Ectodermal cell (in vitro differentiated cells): Measurements from ENCODE around the gene COX18.

ENCODE experiments used
- H3K27ac ChIP-seq: 2 replicates; pipeline ENCODE4 v1.7.0; 2013; ENCODE audit warnings: mild to moderate bottlenecking, low read depth, low read length; ENCODE audit not compliant: insufficient read depth, poor library complexity, severe bottlenecking
- H3K27me3 ChIP-seq: 2 replicates; pipeline ENCODE4 v1.7.0; 2013; ENCODE audit warnings: mild to moderate bottlenecking, low read length; ENCODE audit not compliant: insufficient read depth, control insufficient read depth, poor library complexity, severe bottlenecking
- H3K36me3 ChIP-seq: one replicate; pipeline ENCODE4 v1.7.0; 2013; ENCODE audit warnings: low read length; ENCODE audit not compliant: control insufficient read depth, insufficient read depth
- H3K4me1 ChIP-seq: one replicate; pipeline ENCODE4 v1.7.0; 2013; ENCODE audit warnings: low read length; ENCODE audit not compliant: control insufficient read depth, insufficient read depth
- H3K4me3 ChIP-seq: 2 replicates; pipeline ENCODE4 v1.7.0; 2013; ENCODE audit warnings: low read depth, low read length, control low read depth; ENCODE audit not compliant: insufficient read depth
- H3K9me3 ChIP-seq: 2 replicates; pipeline ENCODE4 v1.7.0; 2013; ENCODE audit warnings: mild to moderate bottlenecking, low read length, moderate library complexity; ENCODE audit not compliant: control insufficient read depth
- WGBS, 2 experiments: methylation state at CpG; one replicate each; pipeline ENCODE4 v1.1.7; 2013; ENCODE audit warnings: missing lambda C conversion rate in 2 of 2; 5-methylcytosine and 5-hydroxymethylcytosine counted together

Gene COX18

DNA sequence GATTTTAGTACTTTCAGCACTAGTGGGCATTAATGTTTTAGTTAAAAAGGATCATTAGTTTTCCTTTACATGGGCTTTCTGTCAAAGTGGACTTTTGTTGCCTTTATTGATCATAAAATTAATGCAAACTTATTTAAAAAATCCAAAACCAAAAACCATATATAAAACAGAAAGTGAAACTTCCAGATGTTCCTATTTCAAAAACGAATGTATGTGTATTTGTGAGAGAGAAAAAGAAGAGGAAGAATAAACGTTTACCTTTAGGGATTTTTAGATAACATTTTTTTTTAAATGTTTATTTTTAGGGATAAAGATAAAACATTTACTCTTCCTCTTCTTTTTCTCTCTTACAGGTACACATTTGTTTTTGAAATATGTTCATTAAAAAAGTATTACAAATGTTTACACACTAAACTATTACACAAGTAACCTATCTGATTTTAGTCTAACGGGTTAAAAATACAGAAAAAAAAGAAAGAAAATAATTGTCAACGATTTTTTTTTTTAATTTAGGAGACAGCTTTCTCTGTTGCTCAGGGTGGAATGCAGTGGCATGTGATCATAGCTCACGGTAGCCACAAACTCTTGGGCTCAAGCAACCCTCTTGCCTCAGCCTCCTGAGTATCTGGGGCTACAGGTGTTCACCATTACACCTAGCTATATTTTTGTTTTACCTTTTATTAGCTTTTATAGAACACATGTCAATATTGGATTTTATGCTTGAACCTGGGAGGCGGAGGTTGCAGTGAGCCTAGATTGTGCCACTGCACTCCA, 16.8 kb upstream of the COX18 start:
- Histone ChIP-seq H3K27me3 (no peaks in the 10 kb centered on the region), H3K4me1 (no peaks in the 10 kb centered on the region), H3K9me3 (no peaks in the 10 kb centered on the region), H3K27ac (no peak overlapping the region), H3K4me3 (no peak overlapping the region), H3K36me3 (peaks cover 17% of the 10 kb centered on the region)
- WGBS, 2 experiments = 95 to 98% methylated on average over 3 of the region's 6 CpGs

DNA sequence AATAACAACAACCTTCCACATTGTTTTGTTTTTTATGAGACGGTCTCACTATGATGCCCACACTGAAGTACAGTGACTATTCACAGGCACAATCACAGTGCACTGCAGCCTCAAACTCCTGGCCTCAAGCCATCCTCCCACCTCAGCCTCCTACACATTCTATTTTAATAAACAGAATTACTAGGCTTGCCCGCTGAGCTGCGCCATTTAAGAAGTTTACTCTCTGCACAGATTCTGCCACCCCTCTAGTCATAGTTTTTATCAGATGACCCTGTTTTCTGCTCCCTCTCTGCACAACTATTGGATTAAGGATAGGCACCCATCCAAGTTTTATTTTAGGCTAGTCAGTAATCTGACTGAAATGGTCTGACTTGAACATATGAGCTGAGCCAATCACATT, 11.3 kb upstream of the COX18 start:
- Histone ChIP-seq H3K27me3 (no peaks in the 10 kb centered on the region), H3K27ac (no peak overlapping the region), H3K4me3 (no peak overlapping the region), H3K9me3 (no peaks in the 10 kb centered on the region), H3K4me1 (no peaks in the 10 kb centered on the region), H3K36me3 (peaks cover 13% of the 10 kb centered on the region)
- WGBS, 2 experiments = 95 to 98% methylated on average over 3 of the region's 3 CpGs

DNA sequence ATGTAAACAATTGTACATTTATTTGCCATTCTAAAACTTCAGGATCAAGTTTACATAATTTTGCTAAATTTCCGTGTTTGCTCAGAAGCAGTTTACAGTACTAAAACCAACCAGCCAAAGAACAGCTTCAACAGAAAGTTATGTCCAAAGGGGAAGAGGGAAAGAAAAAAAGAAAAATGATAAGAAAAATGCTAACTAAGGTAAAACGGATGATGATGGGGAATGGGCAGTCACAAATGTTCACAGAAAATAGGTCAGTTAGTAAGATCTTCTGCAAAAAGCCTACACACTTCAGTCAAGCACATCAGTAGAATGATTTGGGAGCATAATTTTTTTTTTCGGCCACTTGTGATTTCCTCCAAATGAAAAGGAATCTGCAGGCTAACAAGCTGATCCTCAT, 6.3 kb upstream of the COX18 start:
- 93 to 97% methylated on average over 2 to 3 of the region's 3 CpGs for WGBS, 2 experiments
- Histone ChIP-seq H3K36me3 (peaks cover 5% of the 10 kb centered on the region), H3K27ac (no peak overlapping the region), H3K4me3 (no peak overlapping the region), H3K4me1 (no peaks in the 10 kb centered on the region), H3K9me3 (no peaks in the 10 kb centered on the region), H3K27me3 (no peaks in the 10 kb centered on the region)

GRCh38 chr4:73070074-73070390, 516 bp upstream of the COX18 start:
- Histone ChIP-seq H3K27me3 (no peaks in the 10 kb centered on the region), H3K4me3 (peak overlapping the region; percentile 94), H3K4me1 (no peaks in the 10 kb centered on the region), H3K36me3 (no peaks in the 10 kb centered on the region), H3K27ac (peak overlapping the region; percentile 94), H3K9me3 (no peaks in the 10 kb centered on the region)
- WGBS, 2 experiments = 32 to 36% methylated on average over 8 to 9 of the region's 9 CpGs

- Histone ChIP-seq H3K9me3 (no peaks in the 10 kb centered on the region), H3K36me3 (no peaks in the 10 kb centered on the region), H3K4me3 (peak overlapping the region; percentile 94), H3K27me3 (no peaks in the 10 kb centered on the region), H3K4me1 (no peaks in the 10 kb centered on the region), H3K27ac (peak overlapping the region; percentile 94)
- 3 to 4% methylated on average over 27 of the region's 27 CpGs for WGBS, 2 experiments
Observed at GRCh38 chr4:73068491-73069337, 802 bp downstream of the COX18 start.

DNA sequence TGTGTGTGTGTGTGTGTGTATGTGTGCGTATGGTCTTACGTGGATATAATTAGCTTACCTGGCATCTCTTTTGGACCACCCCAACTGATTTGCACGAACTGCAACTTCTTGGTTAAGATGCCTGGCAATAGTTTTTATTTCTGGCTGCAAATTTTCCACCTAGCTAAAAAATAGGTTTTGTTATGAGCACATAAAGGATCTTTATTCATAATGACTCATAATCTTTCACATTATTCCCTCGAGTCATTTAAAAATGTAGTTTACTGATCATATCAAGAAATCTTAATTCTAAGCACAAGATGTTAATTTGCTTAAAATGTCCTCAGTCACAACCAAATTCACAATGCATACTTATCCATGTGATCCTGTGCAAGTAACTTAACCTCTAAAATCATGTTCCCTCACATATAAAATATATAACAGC, 1.5 kb downstream of the COX18 start:
- no peaks in the 10 kb centered on the region for H3K9me3 ChIP-seq
- H3K27me3 ChIP-seq = no peaks in the 10 kb centered on the region
- no peaks in the 10 kb centered on the region for H3K4me1 ChIP-seq
- 50 to 95% methylated on average over 2 to 4 of the region's 4 CpGs for WGBS, 2 experiments
- H3K4me3 ChIP-seq = peak overlapping the region; percentile 94
- no peak overlapping the region for H3K27ac ChIP-seq
- H3K36me3 ChIP-seq = no peaks in the 10 kb centered on the region

GRCh38 chr4:73066928-73067327, 2.6 kb downstream of the COX18 start:
- Histone ChIP-seq H3K9me3 (no peaks in the 10 kb centered on the region), H3K27me3 (no peaks in the 10 kb centered on the region)

GRCh38 chr4:73066445-73066844, 3.1 kb downstream of the COX18 start:
- Histone ChIP-seq H3K27ac (no peak overlapping the region), H3K9me3 (no peaks in the 10 kb centered on the region), H3K27me3 (no peaks in the 10 kb centered on the region), H3K36me3 (peaks cover 5% of the 10 kb centered on the region), H3K4me3 (no peak overlapping the region), H3K4me1 (no peaks in the 10 kb centered on the region)
- WGBS, 2 experiments = 89 to 95% methylated on average over 2 to 3 of the region's 3 CpGs

More at GRCh38 chr4:73066928-73067327, 2.6 kb downstream of the COX18 start:
- Histone ChIP-seq H3K4me3 (no peak overlapping the region), H3K36me3 (peaks cover 5% of the 10 kb centered on the region), H3K27ac (no peak overlapping the region), H3K4me1 (no peaks in the 10 kb centered on the region)
- 95 to 100% methylated on average over 2 of the region's 2 CpGs for WGBS, 2 experiments

DNA sequence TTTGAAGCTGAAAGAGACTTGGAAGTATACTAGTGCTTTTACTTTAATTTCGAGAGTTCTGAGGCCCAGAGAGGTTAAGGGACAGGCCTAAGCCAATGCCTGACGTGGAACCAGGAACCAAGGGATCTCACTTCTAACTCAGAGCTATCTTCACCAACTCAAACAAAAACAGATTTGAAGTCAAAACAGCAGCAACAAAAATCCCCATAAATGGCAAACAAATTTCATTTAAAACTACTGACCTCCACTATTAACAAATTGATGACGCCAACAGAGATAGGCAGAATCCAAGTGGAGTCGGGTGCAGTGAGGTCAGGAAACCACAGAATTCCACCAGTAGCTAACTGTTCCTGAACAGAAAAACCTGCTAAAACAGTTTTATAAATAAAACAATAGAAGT, 5.0 kb downstream of the COX18 start:
- H3K27me3 ChIP-seq = no peaks in the 10 kb centered on the region
- H3K4me1 ChIP-seq = no peaks in the 10 kb centered on the region
- no peak overlapping the region for H3K4me3 ChIP-seq
- H3K27ac ChIP-seq = no peak overlapping the region
- H3K9me3 ChIP-seq = no peaks in the 10 kb centered on the region
- H3K36me3 ChIP-seq = peaks cover 5% of the 10 kb centered on the region
- WGBS, 2 experiments = 69 to 71% methylated on average over 4 of the region's 4 CpGs

GRCh38 chr4:73055241-73055897, 14.1 kb downstream of the COX18 start:
- no peak overlapping the region for H3K4me3 ChIP-seq
- no peaks in the 10 kb centered on the region for H3K27me3 ChIP-seq
- H3K27ac ChIP-seq = no peak overlapping the region
- H3K36me3 ChIP-seq = peaks cover 23% of the 10 kb centered on the region
- H3K9me3 ChIP-seq = no peaks in the 10 kb centered on the region
- no peaks in the 10 kb centered on the region for H3K4me1 ChIP-seq
- WGBS, 2 experiments = 91 to 97% methylated on average over 1 to 2 of the region's 2 CpGs
